PC-3 (cell line): ENCODE data around the gene TOR2A. TPM values are rescaled to one million over a fixed set of nuclear protein-coding genes. Genes with fewer than 3 reads are reported as not detected.

ENCODE experiments used
- ATAC-seq: fragments of 200-7000 bp; cut with Tn5 transposase; 2 replicates; pipeline ENCODE4 v1.9.1; 2020; ENCODE audit warnings: mild to moderate bottlenecking, moderate library complexity
- BruUV-seq: library from RNA; stranded (reverse); fragments of 400-500 nt; replicated peaks from 2 replicates; lab custom pipeline; 2021; lab: Mats Ljungman, UMichigan
- CTCF ChIA-PET: fragments of 300-600 bp; sonication (Branson Sonifier 250); formaldehyde crosslinking; loops from one replicate; lab custom pipeline; 2022; ENCODE audit warnings: antibody characterized with exemption; lab: Charles Lee
- POLR2A ChIA-PET: fragments of 300-600 bp; sonication (Branson Sonifier 250); formaldehyde crosslinking; loops from one replicate; lab custom pipeline; 2022; ENCODE audit warnings: antibody characterized with exemption; ENCODE audit not compliant: unreplicated experiment; lab: Charles Lee
- DNase-seq: peaks from one replicate; pipeline ENCODE4 v3.0.0-alpha.2; 2015
- H2AFZ ChIP-seq: fragments of 300-600 bp; sonication (generic); 2 replicates; pipeline ENCODE4 v1.6.0; 2016; ENCODE audit warnings: antibody characterized with exemption, low read length
- H3F3A ChIP-seq: fragments of 300-600 bp; sonication (generic); one replicate; pipeline ENCODE4 v1.6.0; 2017; ENCODE audit warnings: antibody characterized with exemption, low read length, control low read depth, mild to moderate bottlenecking; ENCODE audit not compliant: unreplicated experiment
- H3K27ac ChIP-seq: fragments of 300-600 bp; sonication (generic); 2 replicates; pipeline ENCODE4 v1.5.1; 2016; ENCODE audit warnings: mild to moderate bottlenecking, low read length
- H3K27me3 ChIP-seq: fragments of 300-600 bp; sonication (generic); 2 replicates; pipeline ENCODE4 v1.6.1; 2016; ENCODE audit warnings: low read length, mixed read lengths
- H3K36me3 ChIP-seq: fragments of 300-600 bp; sonication (generic); 2 replicates; pipeline ENCODE4 v1.6.1; 2016; ENCODE audit warnings: low read depth, mixed run types, low read length, mixed read lengths
- H3K4me1 ChIP-seq: fragments of 300-600 bp; sonication (generic); 2 replicates; pipeline ENCODE4 v1.5.1; 2016; ENCODE audit warnings: low read length; ENCODE audit not compliant: insufficient read depth
- H3K4me2 ChIP-seq: fragments of 300-600 bp; sonication (generic); 2 replicates; pipeline ENCODE4 v1.6.0; 2016; ENCODE audit warnings: low read length
- H3K4me3 ChIP-seq: fragments of 300-600 bp; sonication (generic); 2 replicates; pipeline ENCODE4 v1.5.1; 2016; ENCODE audit warnings: mild to moderate bottlenecking, low read length, mixed read lengths
- H3K79me2 ChIP-seq: fragments of 300-600 bp; sonication (generic); 2 replicates; pipeline ENCODE4 v1.6.1; 2017; ENCODE audit warnings: low read length, mixed read lengths
- H3K9ac ChIP-seq: fragments of 300-600 bp; sonication (generic); 2 replicates; pipeline ENCODE4 v1.6.0; 2016; ENCODE audit warnings: mild to moderate bottlenecking, low read length
- H3K9me2 ChIP-seq: fragments of 300-600 bp; sonication (generic); replicated peaks from 2 replicates; pipeline ENCODE4 v1.6.1; 2016; ENCODE audit warnings: mixed run types, low read length, mixed read lengths
- H3K9me3 ChIP-seq: fragments of 300-600 bp; sonication (generic); 2 replicates; pipeline ENCODE4 v1.6.1; 2016; ENCODE audit warnings: low read length, mixed read lengths
- H4K20me1 ChIP-seq: fragments of 300-600 bp; sonication (generic); 2 replicates; pipeline ENCODE4 v1.6.1; 2016; ENCODE audit warnings: low read length, mixed read lengths
- CTCF ChIP-seq: fragments of 300-600 bp; sonication (generic); conservative IDR thresholded peaks from 2 replicates; pipeline ENCODE4 v1.5.1; 2017; ENCODE audit warnings: antibody characterized with exemption, low read depth, mild to moderate bottlenecking, low read length
- EZH2 ChIP-seq: fragments of 300-600 bp; sonication (generic); IDR thresholded peaks from one replicate; pipeline ENCODE4 v1.6.1; 2017; ENCODE audit warnings: antibody characterized with exemption, mild to moderate bottlenecking, low read length; ENCODE audit not compliant: unreplicated experiment
- EZH2phosphoT487 ChIP-seq: fragments of 300-600 bp; sonication (generic); IDR thresholded peaks from 2 replicates; pipeline ENCODE4 v1.6.1; 2018; ENCODE audit warnings: mild to moderate bottlenecking, antibody characterized with exemption, low read length, borderline replicate concordance
- intact Hi-C: fragments of 100-400 bp; cut with micrococcal nuclease; formaldehyde crosslinking; loops from 2 replicates; pipeline ENCODE4 v1.9.0; 2023
- total RNA-seq: library from RNA; depleted of rRNA; stranded (reverse); fragments of >200 nt; gene quantifications from 2 replicates; pipeline ENCODE4 v1.2.3, GENCODE V29; 2014

Gene TOR2A
- total RNA-seq, 1 experiment from 2014 or later = 14.1 TPM

- no peaks in the 10 kb centered on the region for H4K20me1 ChIP-seq
- no peaks in the 10 kb centered on the region for H3F3A ChIP-seq
- H2AFZ ChIP-seq = peak overlapping the region; percentile 76
- peak overlapping the region; percentile 70 for H3K4me3 ChIP-seq
- ATAC-seq (no peak), DNase-seq (no peak)
- BruUV-seq = no TSS peak
- ChIA-PET CTCF (interaction anchor here (0.5 to 1.2 kb wide), 2 partner anchors 36 to 100 kb away, joined by 9 to 10 read pairs; partner anchors contain the start of gene TOR2A), POLR2A (interaction anchor here (0.5 to 1.0 kb wide), 2 partner anchors 15 to 35 kb away, joined by 3 to 8 read pairs; partner anchors contain the start of genes CDK9 and TOR2A)
- no peaks in the 10 kb centered on the region for H3K9me2 ChIP-seq
- intact Hi-C loops = no loop called here
- H3K9me3 ChIP-seq = no peaks in the 10 kb centered on the region
- H3K36me3 ChIP-seq = no peaks in the 10 kb centered on the region
- H3K4me1 ChIP-seq = peaks cover 4% of the 10 kb centered on the region; the same call in 1 of the 2 replicates
- H3K27ac ChIP-seq = no peak overlapping the region
- H3K4me2 ChIP-seq = peak overlapping the region; percentile 91
- H3K9ac ChIP-seq = no peak overlapping the region
- TF ChIP-seq CTCF (no peak), EZH2 (no peak)
- H3K27me3 ChIP-seq = no peaks in the 10 kb centered on the region
- H3K79me2 ChIP-seq = no peaks in the 10 kb centered on the region
Observed at GRCh38 chr9:127770583-127770904, 35.5 kb upstream of the TOR2A start.

GRCh38 chr9:127769929-127770582 lies 35.0 kb upstream of the TOR2A start:
- no peaks in the 10 kb centered on the region for H3K9me2 ChIP-seq
- ChIA-PET POLR2A (no interaction called here), CTCF (no interaction called here)
- TF ChIP-seq EZH2 = no peak
- TF ChIP-seq CTCF = no peak
- TF ChIP-seq EZH2phosphoT487 = no peak
- no peak overlapping the region for H2AFZ ChIP-seq
- ATAC-seq (no peak), DNase-seq (no peak)
- no peaks in the 10 kb centered on the region for H3F3A ChIP-seq
- H4K20me1 ChIP-seq = no peaks in the 10 kb centered on the region
- intact Hi-C loops = no loop called here
- no peak overlapping the region for H3K9ac ChIP-seq
- peaks cover 4% of the 10 kb centered on the region; the same call in 1 of the 2 replicates for H3K4me1 ChIP-seq
- H3K36me3 ChIP-seq = no peaks in the 10 kb centered on the region
- peak overlapping the region; percentile 91; the same call in 1 of the 2 replicates for H3K4me2 ChIP-seq
- BruUV-seq = no TSS peak
- no peaks in the 10 kb centered on the region for H3K27me3 ChIP-seq
- H3K79me2 ChIP-seq = no peaks in the 10 kb centered on the region
- no peak overlapping the region for H3K4me3 ChIP-seq
- H3K9me3 ChIP-seq = no peaks in the 10 kb centered on the region
- H3K27ac ChIP-seq = no peak overlapping the region

- Histone ChIP-seq H3K36me3 (no peaks in the 10 kb centered on the region), H3F3A (no peaks in the 10 kb centered on the region), H3K27ac (no peak overlapping the region), H3K9me2 (no peaks in the 10 kb centered on the region), H4K20me1 (no peaks in the 10 kb centered on the region), H3K9me3 (no peaks in the 10 kb centered on the region), H3K4me1 (peaks cover 4% of the 10 kb centered on the region; the same call in 1 of the 2 replicates), H3K27me3 (no peaks in the 10 kb centered on the region), H3K79me2 (no peaks in the 10 kb centered on the region), H3K4me3 (no peak overlapping the region), H2AFZ (no peak overlapping the region), H3K9ac (no peak overlapping the region), H3K4me2 (no peak overlapping the region)
- ChIA-PET POLR2A (no interaction called here), CTCF (no interaction called here)
- DNase-seq (no peak), ATAC-seq (no peak)
- intact Hi-C loops = no loop called here
- TF ChIP-seq CTCF (no peak), EZH2phosphoT487 (no peak), EZH2 (no peak)
- no TSS peak for BruUV-seq
Observed at GRCh38 chr9:127769101-127769500, 34.0 kb upstream of the TOR2A start.
